ENCODE results near the gene CCNY. TPM values are rescaled to one million over a fixed set of nuclear protein-coding genes. Genes with fewer than 3 reads are reported as not detected.

CCNY gene
- total and polyA plus RNA-seq, 2 of the 4 experiments (the other 2 are of a cell fraction): 38.0 to 131 TPM

DNA sequence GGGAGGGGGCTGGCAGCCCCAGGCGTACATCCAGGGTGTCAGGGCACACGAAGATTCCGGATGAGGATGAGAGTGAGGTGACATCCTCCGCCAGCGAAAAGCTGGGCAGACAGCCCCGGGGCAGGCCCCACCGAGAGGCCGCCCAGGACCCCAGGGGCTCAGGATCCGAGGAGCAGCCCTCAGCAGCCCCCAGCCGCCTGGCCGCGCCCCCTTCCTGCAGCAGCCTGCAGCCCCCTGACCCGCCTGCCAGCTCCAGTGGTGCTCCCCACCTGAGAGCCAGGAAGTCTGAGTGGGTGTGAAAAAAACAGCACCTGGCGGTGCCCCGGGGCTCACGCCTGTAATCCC is 272.0 kb downstream of the CCNY start (continued):
- TF ChIP-seq, protein P1, sequence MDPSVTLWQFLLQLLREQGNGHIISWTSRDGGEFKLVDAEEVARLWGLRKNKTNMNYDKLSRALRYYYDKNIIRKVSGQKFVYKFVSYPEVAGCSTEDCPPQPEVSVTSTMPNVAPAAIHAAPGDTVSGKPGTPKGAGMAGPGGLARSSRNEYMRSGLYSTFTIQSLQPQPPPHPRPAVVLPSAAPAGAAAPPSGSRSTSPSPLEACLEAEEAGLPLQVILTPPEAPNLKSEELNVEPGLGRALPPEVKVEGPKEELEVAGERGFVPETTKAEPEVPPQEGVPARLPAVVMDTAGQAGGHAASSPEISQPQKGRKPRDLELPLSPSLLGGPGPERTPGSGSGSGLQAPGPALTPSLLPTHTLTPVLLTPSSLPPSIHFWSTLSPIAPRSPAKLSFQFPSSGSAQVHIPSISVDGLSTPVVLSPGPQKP (IDR thresholded peaks at IDR 0.05; ENCODE audit: borderline replicate concordance, low read depth, low read length): no peak
- TF ChIP-seq, protein P2, sequence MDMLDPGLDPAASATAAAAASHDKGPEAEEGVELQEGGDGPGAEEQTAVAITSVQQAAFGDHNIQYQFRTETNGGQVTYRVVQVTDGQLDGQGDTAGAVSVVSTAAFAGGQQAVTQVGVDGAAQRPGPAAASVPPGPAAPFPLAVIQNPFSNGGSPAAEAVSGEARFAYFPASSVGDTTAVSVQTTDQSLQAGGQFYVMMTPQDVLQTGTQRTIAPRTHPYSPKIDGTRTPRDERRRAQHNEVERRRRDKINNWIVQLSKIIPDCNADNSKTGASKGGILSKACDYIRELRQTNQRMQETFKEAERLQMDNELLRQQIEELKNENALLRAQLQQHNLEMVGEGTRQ (IDR thresholded peaks at IDR 0.05; ENCODE audit: low read depth, low read length): no peak
- TF ChIP-seq SMC3 (IDR thresholded peaks at IDR 0.05; ENCODE audit: low read depth, low read length): no peak

DNA sequence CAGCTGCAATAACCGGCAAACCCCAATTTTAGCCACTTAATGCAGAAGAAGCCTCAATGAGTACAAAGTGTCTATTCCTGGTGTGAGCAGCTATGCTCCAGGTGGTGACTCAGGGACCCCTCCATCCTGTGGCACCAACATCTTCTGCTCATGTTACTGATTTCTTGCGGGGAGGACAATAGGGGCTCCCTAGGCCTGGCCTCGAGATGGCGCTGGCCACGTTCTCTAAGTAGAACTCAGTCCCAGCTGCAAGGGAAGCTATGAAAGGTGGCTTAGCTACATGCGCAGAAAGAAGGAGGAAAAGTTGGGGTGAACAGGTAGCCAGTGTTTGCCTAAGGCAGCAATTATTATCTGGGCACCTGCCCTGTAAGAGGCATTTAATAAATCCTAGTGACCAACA is 275.4 kb downstream of the CCNY start:
- Histone ChIP-seq H2BK120ac (ENCODE audit: low read depth, low read length) (no peak overlapping the region), H4K5ac (ENCODE audit: low read depth, low read length) (no peak overlapping the region), H3K27me3 (ENCODE audit: control insufficient read depth, insufficient read depth, low read length) (peaks cover 31% of the 10 kb centered on the region), H3K4me1 (ENCODE audit: control insufficient read depth, insufficient read depth, low read length) (peaks cover 7% of the 10 kb centered on the region), H4K91ac (ENCODE audit: insufficient read depth, low read depth, low read length) (no peak overlapping the region), H3K9me3 (ENCODE audit: control insufficient read depth, insufficient read depth, low read length) (0 out of 2 replicates have a peak, but pooled peaks cover 2% of the 10 kb centered on the region), H3K14ac (replicated peaks; ENCODE audit: low read depth, low read length) (no peak overlapping the region), H3K4me3 (ENCODE audit: insufficient read depth, low read depth, low read length) (no peak overlapping the region), H3K56ac (ENCODE audit: extremely low read depth, insufficient read depth, low read length) (no peak overlapping the region), H2BK15ac (ENCODE audit: low read depth, low read length) (no peak overlapping the region), H2AK9ac (replicated peaks; ENCODE audit: low read depth, low read length, poor library complexity) (no peak overlapping the region), H2AFZ (replicated peaks; ENCODE audit: low read length, poor library complexity) (no peak overlapping the region), H3K4me2 (ENCODE audit: low read depth, low read length) (no peak overlapping the region), H2BK20ac (ENCODE audit: low read depth, low read length) (no peak overlapping the region), H3K9ac (ENCODE audit: low read depth, low read length) (no peak overlapping the region), H3K79me1 (ENCODE audit: low read depth in 1 of 2, low read length in 2 of 2) (no peaks in the 10 kb centered on the region), H3K23ac (ENCODE audit: low read depth, low read length) (no peak overlapping the region), H4K20me1 (ENCODE audit: insufficient read depth, low read length) (no peaks in the 10 kb centered on the region), H3K36me3 (ENCODE audit: control insufficient read depth, insufficient read depth, low read length) (no peaks in the 10 kb centered on the region), H3K18ac (ENCODE audit: low read depth, low read length) (no peak overlapping the region), H4K8ac (ENCODE audit: low read depth in 2 of 2, low read length in 2 of 2) (no peak overlapping the region), H2AK5ac (ENCODE audit: low read depth, low read length) (no peak overlapping the region), H3K4ac (ENCODE audit: low read depth, low read length) (no peak overlapping the region), H2BK5ac (ENCODE audit: low read depth, low read length, poor library complexity, severe bottlenecking) (no peak overlapping the region), H3K9me1 (ENCODE audit: insufficient read depth, low read length) (peaks cover 4% of the 10 kb centered on the region; the same call in 1 of the 2 replicates), H3K27ac (ENCODE audit: insufficient read depth, low read length) (no peak overlapping the region)
- ChIA-PET CTCF (no interaction called here), POLR2A (ENCODE audit: unreplicated experiment) (no interaction called here)
- dilution Hi-C loops (cut with HindIII; ENCODE audit: low sequenced_read_pairs, unreplicated experiment) (no loop called here), intact Hi-C loops (cut with micrococcal nuclease) (loop anchor here (5.0 kb wide), 1 partner anchor 1266 kb away; no protein-coding TSS in a partner anchor), in situ Hi-C loops (cut with MboI; ENCODE audit: low sequenced_read_pairs) (no loop called here)
- DNase-seq: no peak
- BruUV-seq (replicated peaks): no TSS peak
- ATAC-seq (ENCODE audit: low read depth): no peak
- WGBS, 2 experiments (ENCODE audit: extremely low coverage in 2 of 2, insufficient read length in 1 of 2): 70% methylated on average over 4 of the region's 6 CpGs; no CpG with 5 or more reads in 1 of the 2 experiments
- TF ChIP-seq, protein P3, sequence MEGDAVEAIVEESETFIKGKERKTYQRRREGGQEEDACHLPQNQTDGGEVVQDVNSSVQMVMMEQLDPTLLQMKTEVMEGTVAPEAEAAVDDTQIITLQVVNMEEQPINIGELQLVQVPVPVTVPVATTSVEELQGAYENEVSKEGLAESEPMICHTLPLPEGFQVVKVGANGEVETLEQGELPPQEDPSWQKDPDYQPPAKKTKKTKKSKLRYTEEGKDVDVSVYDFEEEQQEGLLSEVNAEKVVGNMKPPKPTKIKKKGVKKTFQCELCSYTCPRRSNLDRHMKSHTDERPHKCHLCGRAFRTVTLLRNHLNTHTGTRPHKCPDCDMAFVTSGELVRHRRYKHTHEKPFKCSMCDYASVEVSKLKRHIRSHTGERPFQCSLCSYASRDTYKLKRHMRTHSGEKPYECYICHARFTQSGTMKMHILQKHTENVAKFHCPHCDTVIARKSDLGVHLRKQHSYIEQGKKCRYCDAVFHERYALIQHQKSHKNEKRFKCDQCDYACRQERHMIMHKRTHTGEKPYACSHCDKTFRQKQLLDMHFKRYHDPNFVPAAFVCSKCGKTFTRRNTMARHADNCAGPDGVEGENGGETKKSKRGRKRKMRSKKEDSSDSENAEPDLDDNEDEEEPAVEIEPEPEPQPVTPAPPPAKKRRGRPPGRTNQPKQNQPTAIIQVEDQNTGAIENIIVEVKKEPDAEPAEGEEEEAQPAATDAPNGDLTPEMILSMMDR (conservative IDR thresholded peaks at IDR 0.05; ENCODE audit: low read depth, low read length): no peak
- TF ChIP-seq RAD21 (IDR thresholded peaks at IDR 0.05; ENCODE audit: low read length) (no peak), RFX5 (IDR thresholded peaks at IDR 0.05; ENCODE audit: low read depth, low read length) (no peak), SMC3 (IDR thresholded peaks at IDR 0.05; ENCODE audit: low read depth, low read length) (no peak), BHLHE40 (IDR thresholded peaks at IDR 0.05; ENCODE audit: low read depth, low read length) (no peak), FOS (IDR thresholded peaks at IDR 0.05; ENCODE audit: low read depth, low read length) (no peak), POLR2A (IDR thresholded peaks at IDR 0.05; ENCODE audit: low read depth, low read length) (no peak), MXI1 (IDR thresholded peaks at IDR 0.05; ENCODE audit: borderline replicate concordance, low read depth, low read length) (no peak), RCOR1 (IDR thresholded peaks at IDR 0.05; ENCODE audit: insufficient replicate concordance, low read length) (no peak)
- TF ChIP-seq, protein P1 (IDR thresholded peaks at IDR 0.05; ENCODE audit: borderline replicate concordance, low read depth, low read length): no peak
